C1 segment of cervical spinal cord (tissue), 14 donors: ENCODE results near the gene ZNF423.

ENCODE experiments used
- DNase-seq, 14 donors: peaks; one replicate each; lab custom pipeline; 2025; lab: John Stamatoyannopoulos, UW

Gene ZNF423

DNA sequence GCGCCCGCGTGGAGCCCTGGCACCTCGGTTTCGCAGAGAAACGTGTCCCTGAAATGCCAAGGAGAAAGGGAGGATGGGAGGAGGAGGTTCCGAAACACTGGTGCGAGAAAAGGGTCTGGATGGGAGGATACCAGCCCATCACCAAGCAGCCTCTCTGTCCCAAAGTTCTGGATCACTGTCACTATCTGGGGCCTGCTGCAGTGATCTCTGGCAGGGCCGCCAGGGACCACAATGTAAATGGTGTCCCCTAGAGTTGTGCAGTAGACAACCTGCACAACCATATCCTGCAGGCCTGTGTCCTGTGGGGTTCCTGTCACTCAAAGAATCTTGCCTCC is 253.0 kb downstream of the ZNF423 start:
- DNase-seq, result no peak

DNA sequence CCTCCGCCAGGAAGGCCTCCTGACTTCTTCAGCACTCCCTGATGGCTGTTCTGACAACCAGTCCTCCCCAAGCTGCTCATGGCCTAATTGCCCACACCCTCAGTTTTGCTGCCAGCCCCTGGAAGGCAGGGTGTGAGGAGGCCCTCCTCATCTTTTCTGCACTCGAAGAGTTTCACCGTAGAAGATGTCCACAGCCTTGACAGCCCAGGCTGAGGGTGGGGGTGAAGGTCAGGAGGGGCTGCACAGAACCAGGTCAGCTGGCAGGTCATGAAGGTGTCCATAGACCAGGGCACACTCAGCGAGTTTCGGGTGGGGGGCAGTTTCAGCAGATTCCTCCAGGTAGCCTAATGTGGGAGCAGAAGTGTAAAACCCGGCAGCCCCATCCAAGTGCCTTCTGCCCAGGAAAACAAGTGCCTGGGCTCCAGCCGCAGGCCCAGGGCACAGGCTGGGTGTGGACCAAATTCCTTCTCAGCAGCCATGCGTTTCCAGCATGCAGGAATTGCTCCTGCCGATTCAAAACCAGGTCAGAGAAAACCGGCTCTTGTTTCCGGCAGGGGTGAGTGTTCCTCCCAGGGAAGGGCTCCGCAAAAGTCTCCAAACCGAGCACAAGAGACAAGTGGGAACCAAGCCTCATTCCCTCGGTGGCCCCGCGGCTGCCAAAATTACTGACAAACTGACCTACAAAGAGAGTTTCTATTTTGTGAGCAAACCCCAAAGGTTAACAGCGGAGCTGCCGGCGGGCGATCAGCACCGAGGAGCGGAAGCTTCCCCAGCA is 253.5 kb downstream of the ZNF423 start:
- DNase-seq, result peak in 4 of 14 donors; percentile 20 to 77 (median 42)

DNA sequence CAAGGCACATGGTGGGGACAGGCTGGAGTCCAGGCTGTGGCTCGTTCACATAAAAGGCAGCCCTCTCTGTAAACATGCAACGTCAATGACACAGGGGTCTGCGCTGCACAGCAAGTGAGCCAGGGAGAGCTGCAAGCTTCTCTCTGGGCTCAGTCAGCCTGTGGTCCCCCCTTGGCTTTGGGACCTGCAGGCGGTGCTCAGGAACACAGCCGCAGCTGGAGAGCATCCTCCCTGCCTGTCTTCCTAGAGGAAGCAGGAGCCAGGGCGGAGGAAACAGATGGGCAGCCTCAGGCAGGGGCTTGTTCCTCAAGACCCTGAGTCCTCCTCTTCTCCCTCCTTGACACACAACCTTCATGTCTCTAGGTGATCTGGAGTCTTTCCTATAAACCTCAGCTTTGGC is 254.3 kb downstream of the ZNF423 start:
- DNase-seq, result no peak

DNA sequence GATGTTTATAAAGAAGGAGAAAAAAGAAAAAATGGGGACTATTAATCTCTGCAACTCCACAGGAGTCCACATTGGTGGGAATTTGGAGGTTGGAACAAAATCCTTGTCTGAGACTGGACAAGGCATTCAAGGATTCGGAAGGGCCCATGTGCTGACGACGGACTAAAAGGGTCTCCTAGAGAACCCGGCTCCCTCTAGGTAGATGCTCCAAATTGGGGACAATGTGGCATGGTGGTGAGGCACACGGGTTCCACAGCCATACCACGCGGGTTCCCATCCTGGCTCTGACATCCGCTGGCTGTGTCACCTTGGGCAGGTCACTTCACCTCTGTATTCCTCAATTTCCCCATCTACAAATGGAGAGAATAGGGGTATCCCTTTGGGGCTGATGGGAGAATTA is 254.9 kb downstream of the ZNF423 start:
- no peak for DNase-seq

DNA sequence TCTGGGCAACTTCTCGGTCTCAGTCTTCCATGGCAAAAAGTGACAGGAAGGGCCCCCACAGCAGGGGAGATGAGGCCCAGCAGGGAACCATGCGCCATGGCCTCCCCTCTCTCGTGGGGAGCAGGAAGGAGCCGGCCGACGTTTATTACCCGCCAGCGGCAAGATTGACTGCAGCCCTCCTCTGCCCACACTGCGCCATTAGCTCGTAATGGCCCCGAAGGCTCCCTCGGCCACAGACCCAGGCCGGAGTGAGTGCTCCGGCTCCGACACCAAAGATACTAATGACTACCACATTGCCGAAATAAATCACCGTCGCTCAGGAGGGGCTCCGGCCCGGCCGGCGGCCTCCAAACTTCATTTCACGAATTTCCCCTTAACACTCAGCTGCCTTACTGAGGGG is 255.4 kb downstream of the ZNF423 start:
- no peak for DNase-seq

DNA sequence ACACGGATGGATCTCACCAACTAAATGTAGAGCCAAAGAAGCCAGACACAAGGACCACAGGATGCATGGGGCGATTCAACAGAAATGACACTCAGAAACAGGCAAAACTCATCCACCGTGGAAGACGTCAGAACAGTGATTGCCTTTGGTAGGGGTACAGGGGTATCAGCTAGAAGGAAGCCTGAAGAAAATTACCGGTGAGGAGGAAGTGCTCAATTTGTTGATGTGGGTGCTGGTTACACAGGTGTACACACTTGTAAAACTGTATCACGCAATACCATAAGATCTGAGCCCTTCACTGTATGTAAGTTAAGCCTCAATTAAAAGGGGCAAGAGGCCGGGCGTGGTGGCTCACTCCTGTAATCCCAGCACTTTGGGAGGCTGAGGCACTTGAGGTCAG is 256.2 kb downstream of the ZNF423 start:
- DNase-seq, result no peak

DNA sequence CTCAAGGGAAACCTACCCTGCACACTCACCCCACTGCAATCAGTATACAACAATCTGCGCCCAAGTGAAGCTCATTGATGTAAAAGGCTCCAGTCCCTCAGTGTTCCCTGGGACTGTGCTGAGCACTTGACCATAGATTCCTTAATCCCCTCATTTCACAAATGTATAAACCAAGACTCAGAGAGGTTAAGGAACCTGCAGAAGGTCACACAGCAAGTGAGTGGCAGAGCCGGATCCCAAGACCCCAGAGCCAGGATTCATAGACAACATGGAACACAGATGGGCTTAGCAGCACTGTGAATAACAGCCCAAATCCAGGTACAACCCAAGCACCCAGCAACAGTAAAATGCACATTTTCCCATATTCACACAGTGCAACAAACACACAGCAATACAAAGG is 256.6 kb downstream of the ZNF423 start:
- DNase-seq, result no peak

DNA sequence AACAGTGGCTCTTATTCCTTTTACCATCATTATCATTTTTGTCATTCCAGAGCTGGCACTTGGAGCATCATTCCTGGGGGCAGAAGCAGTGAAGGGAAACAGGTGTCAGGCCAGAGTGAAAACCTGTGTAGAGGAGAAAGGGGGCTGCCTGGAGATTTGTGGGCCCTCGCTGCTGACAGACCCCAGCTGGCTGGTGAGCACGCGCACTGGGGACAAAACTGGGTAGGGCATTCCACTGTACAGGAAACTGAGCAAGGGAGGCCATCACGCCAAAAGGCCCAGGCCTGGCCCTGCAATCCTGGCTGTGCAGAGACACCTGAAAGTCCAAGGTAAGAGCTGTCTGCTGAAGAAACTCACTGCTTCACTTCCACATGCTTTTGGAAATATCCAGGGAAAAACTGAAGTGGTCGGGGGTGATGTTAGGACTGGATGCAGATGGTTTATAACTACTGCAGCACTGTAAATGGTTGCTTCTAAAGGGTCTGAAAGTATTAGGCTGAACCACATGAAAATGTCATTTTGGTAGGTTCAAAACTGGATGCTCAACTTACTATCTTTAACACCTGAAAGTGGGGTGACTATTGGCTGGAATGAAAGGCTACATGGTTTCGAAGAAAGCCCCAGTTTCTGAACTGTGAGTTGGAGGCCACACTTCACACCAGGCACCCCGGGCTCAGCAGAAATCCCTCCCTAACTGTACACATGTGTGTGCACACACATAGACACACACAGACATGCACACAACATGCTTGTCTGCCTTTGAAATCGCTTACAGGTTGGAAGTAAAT is 257.3 kb downstream of the ZNF423 start:
- DNase-seq, result no peak

DNA sequence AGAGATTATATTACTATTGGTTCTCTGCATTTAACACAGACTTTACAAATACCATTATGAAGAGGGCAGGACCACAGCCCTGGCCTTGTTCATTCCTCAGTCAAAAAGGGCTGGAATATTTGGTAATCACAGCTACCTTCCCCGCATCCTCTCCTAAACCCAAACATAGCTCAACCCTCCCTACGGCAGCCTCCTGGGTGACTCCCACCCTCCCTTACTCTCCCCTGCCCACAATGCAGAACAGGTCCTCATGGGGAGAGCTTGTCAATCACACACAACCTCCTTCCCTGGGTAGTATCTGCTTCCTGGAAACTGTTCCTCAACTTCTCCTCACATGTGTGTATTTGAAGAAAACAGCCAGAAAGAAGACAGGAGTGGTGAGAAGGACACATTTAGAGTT is 258.1 kb downstream of the ZNF423 start:
- no peak for DNase-seq

DNA sequence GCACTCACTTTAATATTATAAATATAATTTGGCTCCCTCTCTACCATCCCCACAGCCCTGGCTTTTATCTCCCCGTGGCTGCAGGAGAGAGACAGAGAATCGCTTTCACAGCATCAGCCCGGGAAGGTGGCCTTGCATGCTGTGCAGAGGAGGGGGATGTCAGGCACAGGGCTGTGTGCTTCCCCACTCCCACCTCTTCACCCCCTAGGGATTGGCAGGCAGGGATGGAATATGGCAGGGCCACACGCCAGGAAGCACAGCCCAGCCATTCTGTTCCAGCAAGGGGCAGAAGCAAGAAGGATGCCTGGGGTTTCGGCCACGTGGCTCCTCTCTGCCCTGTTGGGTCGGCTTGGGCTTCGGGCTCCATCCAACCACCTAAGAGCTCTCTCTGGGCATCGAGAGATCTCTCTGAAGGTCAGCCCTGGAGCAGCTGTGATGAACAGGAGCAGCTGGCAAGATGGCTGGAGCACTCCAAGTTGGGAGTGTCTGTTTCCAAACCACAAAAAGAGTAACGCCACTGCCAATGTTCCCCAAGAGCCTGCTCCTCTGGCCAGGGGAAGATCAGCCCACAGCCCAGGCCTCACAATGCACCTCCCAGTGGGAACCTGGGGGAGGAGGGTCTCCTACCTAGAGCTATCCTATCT is 259.1 kb downstream of the ZNF423 start:
- no peak for DNase-seq

DNA sequence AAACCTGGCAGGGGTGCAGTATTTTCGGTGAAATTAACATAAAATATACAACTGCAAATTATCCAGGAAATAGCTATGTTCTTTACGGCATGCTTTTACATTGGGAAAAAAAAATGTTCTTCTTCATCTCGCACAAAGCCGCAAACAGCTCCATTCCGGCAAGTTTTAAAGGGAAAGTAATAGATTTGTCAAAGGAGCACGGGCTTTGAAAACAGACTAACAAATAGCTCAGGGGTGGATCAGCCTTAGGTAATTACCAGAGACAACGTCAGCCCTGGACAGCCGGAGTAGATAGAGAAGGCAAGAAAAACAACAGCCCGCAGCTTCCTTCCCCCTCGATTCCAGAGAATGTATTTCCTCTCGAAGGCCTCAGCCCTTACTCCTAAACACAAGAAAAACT is 259.8 kb downstream of the ZNF423 start:
- DNase-seq, result no peak

DNA sequence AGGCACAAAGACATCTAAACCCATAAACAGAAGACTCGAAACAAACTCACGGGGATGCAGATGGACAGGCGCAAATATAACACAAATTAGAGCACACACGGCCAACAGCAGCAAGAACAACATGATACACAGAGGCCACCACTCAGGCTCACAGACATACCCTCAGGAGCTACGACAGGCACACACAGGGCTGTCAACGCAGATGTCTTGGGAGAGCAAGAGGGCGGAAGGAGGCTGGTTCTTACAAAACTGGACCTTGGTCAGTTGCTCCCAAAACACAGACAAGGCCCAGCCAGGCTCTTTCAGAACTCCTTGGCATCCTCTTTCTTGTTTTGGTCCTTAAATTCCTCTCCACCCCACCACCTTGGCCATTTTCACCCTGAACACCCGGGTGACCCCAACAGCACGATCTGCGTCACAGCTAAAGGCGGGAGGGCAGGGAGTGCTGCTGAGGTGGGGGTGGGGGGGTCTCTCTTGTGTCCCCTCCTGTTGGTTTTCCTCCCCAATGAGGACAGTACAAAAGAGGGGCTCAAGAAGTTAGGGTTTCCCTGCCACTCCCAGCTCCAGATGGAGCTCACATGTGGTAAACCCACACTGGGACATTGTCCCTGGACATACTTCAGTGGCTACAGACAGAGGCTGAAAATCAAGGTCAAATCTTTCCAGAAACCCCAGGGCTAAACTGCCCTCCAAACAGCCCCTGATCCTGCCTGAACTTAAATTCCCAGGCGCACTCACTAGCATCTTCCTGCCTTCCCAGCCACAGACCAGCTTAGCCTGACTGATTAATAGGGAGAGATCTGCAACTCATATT is 261.0 kb downstream of the ZNF423 start:
- no peak for DNase-seq

DNA sequence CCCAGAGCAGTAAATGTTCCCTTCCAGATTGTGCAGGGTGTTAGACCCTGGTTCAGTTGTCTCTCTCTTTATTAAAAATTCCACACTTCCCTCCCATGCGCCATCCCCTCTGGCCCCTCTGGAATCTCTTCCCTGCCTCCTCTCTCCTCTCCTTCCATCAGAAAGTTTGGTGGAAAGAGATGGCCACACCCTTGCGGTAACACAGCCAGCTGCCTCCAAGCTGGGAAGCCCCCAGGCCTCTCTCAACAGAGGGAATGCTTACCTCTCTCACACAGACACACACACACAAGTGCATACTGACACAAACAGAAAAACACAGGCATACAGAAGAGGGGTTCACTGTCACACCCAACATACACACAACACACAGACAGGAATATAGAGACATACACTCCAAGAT is 261.8 kb downstream of the ZNF423 start:
- DNase-seq, result no peak

DNA sequence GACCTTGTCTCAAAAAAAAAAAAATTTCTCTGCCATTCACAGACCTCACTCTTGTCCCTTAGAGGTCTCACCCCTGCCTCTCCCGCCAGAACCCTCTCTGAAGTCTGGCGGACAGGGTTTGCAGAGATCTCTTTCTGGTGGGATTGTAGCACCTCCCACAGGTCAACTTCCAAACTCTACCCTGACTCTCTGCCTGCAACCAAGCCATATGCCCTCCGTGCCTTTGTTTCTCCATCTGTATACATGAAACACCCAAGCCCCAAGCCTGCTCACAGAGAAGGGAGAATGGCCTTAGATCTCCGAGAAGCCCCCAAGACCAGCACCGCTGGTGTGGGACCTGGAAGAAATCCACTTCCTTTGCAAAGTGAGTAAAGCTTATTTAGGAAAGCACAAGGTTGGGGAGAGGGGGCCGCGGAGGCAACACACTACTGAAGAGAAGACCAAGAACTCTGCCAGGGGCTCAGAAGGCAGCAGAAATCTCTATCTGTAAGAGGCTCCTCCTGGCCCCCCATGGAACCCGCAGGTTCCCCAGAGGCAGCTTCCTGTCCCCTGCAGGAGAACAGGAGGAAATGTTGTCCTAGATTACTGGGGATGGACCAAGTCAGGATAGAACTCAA is 262.4 kb downstream of the ZNF423 start:
- no peak for DNase-seq

DNA sequence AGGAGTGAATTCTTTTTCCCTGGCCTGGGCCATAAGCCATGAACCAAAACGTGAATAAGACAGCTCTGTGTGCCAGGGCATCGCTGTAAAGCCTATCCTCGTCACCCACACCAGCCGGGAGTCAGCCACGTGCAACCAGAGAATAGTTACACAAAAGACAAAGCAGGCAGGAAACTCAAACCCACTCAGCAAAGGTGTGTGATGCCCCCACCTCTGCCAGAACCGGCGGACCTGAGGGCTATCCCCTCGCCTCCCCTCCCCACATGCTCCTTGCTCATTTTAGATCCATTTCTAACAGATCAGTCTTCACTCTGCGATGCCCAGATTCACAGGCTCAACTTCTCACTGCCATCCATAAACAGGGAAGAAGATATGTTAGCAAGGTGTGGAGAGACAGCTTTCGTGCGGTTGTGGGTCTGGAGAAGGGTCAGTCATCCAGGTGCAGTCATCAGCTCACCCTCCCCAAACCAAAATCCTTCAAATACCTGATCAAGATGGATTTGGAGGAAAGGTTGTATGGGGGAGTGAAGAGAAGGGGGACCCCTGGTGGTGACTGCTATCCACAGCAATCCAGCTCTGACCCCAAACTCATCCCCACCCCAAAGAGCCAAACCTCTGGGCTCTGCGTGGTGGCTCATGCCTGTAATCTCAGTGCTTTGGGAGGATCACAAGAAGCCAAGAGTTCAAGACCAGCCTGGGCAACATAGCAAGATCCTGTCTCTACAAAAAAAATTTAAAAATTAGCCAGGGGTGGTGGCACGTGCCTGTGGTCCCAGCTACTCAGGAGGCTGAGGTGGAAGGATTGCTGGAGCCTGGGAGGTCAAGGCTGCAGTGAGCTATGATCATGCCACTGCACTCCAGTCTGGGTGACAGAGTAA is 263.1 kb downstream of the ZNF423 start:
- DNase-seq, result peak in 1 of 14 donors; percentile 8

DNA sequence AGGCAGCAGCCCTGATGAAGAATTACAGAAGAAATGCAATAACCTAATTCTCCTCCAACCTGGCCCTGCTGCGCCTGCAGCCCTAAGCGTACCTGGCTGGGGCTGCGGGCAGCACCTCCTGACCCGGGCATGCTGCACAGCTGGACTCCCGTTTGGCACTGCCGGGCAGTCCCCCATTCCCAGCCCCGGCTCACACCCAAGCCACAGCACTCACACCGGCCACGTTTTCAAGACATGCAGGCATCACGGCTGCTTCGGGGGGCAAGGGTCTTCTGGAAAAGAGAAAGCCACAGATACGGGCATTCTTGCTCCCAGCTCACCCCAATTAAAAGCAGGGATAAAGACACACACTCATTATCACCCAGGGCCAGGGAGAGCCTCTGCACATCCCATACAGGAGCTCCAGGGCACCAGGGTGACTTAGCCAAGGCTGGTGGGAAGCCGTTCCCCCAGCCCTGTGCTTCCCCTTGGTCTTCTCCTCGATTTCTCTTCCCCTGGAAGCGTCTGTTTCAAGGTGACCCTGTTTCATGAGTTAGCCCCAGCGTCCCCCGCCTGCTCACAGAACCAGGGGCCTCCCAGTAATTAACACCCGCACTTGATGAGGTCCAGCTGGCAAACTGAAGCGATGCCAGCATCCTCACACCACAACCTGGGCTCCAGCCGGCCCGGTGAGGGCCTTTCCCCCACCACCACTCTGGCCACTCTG is 265.6 kb downstream of the ZNF423 start:
- no peak for DNase-seq

DNA sequence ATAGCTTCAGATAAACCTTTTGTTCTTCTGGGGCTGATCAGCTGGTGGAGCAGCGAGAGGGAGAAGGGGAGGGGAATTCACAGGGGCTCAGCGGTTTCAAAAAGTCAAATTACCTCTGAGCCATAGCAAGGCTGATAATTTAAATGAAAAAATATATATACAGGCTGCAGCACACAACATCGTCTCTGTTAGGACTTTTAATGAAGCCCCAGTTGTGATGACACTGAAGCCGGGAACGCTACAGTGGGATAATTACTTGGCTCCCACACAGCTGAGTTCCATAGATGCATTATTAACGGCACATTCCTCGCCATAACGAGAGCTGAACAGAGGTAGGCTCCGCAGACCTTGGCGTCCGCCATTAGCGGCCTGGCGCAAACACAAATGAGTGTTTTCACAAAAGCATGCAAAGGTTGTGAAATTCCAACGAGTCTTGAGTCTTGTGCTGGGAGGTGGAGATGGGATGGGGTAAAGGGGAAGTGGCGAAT is 266.3 kb downstream of the ZNF423 start:
- DNase-seq, result no peak

DNA sequence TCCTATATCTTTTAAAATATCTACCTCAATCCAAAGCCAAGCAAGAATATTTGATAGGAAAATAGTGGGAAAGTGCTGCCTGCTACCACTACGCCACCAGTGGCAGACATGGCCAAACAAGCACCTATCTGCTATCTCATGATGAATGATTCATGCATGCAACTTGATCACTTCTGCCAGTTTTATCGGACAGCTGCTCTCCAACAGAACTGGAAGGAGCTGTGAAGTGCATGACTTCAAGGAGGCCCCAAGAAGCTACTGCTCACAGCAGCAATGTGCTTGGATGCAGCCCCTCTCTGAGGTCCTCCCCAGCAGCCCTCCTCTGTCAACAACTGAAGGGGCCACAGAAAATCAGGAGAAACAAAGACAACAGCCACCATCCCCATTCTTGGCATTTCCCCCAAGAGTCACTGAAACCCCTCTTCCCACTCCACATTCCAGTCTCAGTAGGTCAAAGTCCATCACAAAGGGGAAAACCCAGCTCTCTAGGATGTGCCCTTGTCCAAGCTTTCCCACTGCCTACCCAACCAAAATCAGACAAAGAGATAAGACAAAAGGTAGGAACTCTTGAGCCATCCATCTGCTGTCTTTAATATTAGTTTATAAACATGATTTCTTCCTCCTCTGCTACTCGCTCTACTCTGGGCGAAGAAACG is 267.1 kb downstream of the ZNF423 start:
- DNase-seq, result no peak

DNA sequence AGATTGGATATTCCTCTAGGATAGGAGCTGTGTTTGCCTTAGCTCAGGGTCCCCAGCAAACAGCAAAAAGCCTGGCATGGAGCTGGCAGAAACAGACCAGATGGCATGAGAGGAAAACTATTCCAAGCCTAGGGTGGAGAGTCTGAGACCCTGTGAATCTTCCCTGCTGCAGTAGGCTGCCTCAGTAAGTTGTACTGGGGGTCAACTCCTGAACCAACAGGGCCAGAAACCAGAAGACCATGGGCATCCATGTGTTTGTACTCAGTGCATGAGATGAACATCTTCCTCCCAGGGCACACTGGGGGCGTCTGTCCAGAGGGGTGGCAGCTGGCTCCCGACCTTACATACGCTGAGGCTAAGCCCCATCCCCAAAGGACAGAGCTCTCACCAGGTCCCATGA is 267.9 kb downstream of the ZNF423 start:
- no peak for DNase-seq
